Urothelium cell line (cell line): ENCODE data around the gene AIM2.
"Not testable (repeated sequence)": the region's sequence is repeated elsewhere in the genome, so short reads cannot be mapped to it uniquely, and the experiment has no call there.

Experiments
- DNase-seq: peaks from one replicate; pipeline ENCODE4 v3.0.0; 2011; ENCODE audit warnings: low spot score, mixed read lengths
- FAIRE-seq: peaks from 2 replicates; lab custom pipeline; 2011; peaks lifted over from hg19 to GRCh38; lab: Jason Lieb, UNC

The AIM2 gene

GRCh38 chr1:159081626-159082025 lies 5.1 kb upstream of the AIM2 start:
- DNase-seq: no peak
- no peak for FAIRE-seq

- FAIRE-seq (no peak), DNase-seq (no peak)
These were observed 3.0 kb upstream of the AIM2 start for GRCh38 chr1:159079525-159079924.

- DNase-seq (peak; percentile 9), FAIRE-seq (no peak)
These were observed 775 bp upstream of the AIM2 start for GRCh38 chr1:159077120-159077961.

- DNase-seq (peak; percentile 60), FAIRE-seq (no peak)
These were observed 4.5 kb downstream of the AIM2 start for GRCh38 chr1:159071970-159072582.

- FAIRE-seq (no peak), DNase-seq (no peak)
These were observed 7.7 kb downstream of the AIM2 start for GRCh38 chr1:159068886-159069285.

- FAIRE-seq: no peak
- no peak for DNase-seq
These were observed 8.6 kb downstream of the AIM2 start for GRCh38 chr1:159067699-159068621.

GRCh38 chr1:159066108-159066507 lies 10.5 kb downstream of the AIM2 start:
- no peak for DNase-seq
- FAIRE-seq: no peak

- no peak for DNase-seq
- no peak for FAIRE-seq
These were observed 11.5 kb downstream of the AIM2 start for GRCh38 chr1:159065106-159065505.

- FAIRE-seq (no peak), DNase-seq (no peak)
These were observed 17.8 kb downstream of the AIM2 start for GRCh38 chr1:159058751-159059150.

GRCh38 chr1:159056069-159056698 lies 20.4 kb downstream of the AIM2 start:
- FAIRE-seq: no peak
- no peak for DNase-seq

GRCh38 chr1:159055181-159055641 lies 21.4 kb downstream of the AIM2 start:
- FAIRE-seq (no peak), DNase-seq (no peak)

GRCh38 chr1:159054427-159054826 lies 22.1 kb downstream of the AIM2 start:
- DNase-seq: no peak

GRCh38 chr1:159051436-159051835 lies 25.1 kb downstream of the AIM2 start:
- DNase-seq (no peak), FAIRE-seq (no peak)

More at GRCh38 chr1:159054427-159054826, 22.1 kb downstream of the AIM2 start:
- no peak for FAIRE-seq

- DNase-seq, FAIRE-seq: not testable (repeated sequence)
These were observed 30.1 kb downstream of the AIM2 start for GRCh38 chr1:159046486-159046885.

- FAIRE-seq (no peak), DNase-seq (no peak)
These were observed 35.5 kb downstream of the AIM2 start for GRCh38 chr1:159040893-159041724.

- DNase-seq (no peak), FAIRE-seq (no peak)
These were observed 36.4 kb downstream of the AIM2 start for GRCh38 chr1:159040206-159040605.

GRCh38 chr1:159030877-159031447 lies 45.6 kb downstream of the AIM2 start:
- DNase-seq: no peak
- peak; percentile 30 for FAIRE-seq

- DNase-seq (no peak), FAIRE-seq (no peak)
These were observed 46.3 kb downstream of the AIM2 start for GRCh38 chr1:159030311-159030710.

GRCh38 chr1:159026841-159027240 lies 49.7 kb downstream of the AIM2 start:
- not testable (repeated sequence) for FAIRE-seq

More at GRCh38 chr1:159026841-159027240, 49.7 kb downstream of the AIM2 start:
- not testable (repeated sequence) for DNase-seq
